Neural crest cell (in vitro differentiated cells): ENCODE results near the gene SH3D21. TPM values are rescaled to one million over a fixed set of nuclear protein-coding genes. Genes with fewer than 3 reads are reported as not detected.

Experiments used
- DNase-seq: peaks from one replicate; pipeline ENCODE4 v3.0.0; 2021; ENCODE audit warnings: low read depth, mixed read lengths, low spot score
- H3K27ac Mint-ChIP-seq: one replicate; pipeline ENCODE4 v1.8.0; 2021; ENCODE audit warnings: mild to moderate bottlenecking, mixed read lengths; ENCODE audit not compliant: unreplicated experiment
- H3K27me3 Mint-ChIP-seq: 2 replicates; pipeline ENCODE4 v1.8.0; 2021; ENCODE audit warnings: low read depth, mild to moderate bottlenecking, mixed read lengths
- H3K36me3 Mint-ChIP-seq: 2 replicates; pipeline ENCODE4 v1.8.0; 2021; ENCODE audit warnings: low read depth, mild to moderate bottlenecking, mixed read lengths
- H3K4me1 Mint-ChIP-seq: 2 replicates; pipeline ENCODE4 v1.8.0; 2021; ENCODE audit warnings: mixed read lengths
- H3K4me3 Mint-ChIP-seq: one replicate; pipeline ENCODE4 v1.8.0; 2021; ENCODE audit warnings: mild to moderate bottlenecking, mixed read lengths
- H3K9me3 Mint-ChIP-seq: 2 replicates; pipeline ENCODE4 v1.8.0; 2021; ENCODE audit warnings: mixed read lengths
- total RNA-seq: library from RNA; stranded (reverse); gene quantifications from 2 replicates; pipeline ENCODE4 v1.2.1, GENCODE V29; 2021
- TF ChIP-seq, protein P1 (sequence below): fragments of 200-600 bp; sonication (generic); conservative IDR thresholded peaks from 2 replicates; pipeline ENCODE4 v1.5.0; 2021; ENCODE audit warnings: antibody characterized with exemption, mild to moderate bottlenecking

The SH3D21 gene
- total RNA-seq, 1 donor from 2014 or later, result 5.4 TPM

DNA sequence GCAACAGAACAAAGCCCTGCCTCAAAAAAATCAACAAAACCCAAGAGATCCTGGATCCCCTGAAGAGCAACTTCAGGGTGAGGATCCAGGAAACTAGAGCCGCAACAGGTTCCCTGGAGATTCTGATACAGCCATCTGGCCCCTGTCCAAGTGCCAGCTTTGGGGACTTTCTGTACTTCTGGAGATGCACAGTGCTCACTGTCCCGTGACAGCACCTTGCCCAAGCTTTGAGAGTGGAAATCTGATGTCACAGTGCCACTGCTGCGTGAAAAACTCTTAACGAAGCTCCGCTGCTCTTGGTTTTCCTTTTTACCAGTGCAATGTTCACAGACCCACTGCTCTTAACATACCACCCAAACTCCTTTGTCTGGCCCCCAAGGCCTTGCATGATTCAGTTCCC lies 53.2 kb downstream of the SH3D21 start:
- H3K4me1 Mint-ChIP-seq, result peaks cover 4% of the 10 kb centered on the region
- H3K36me3 Mint-ChIP-seq, result no peaks in the 10 kb centered on the region
- no peak for DNase-seq
- H3K4me3 Mint-ChIP-seq, result no peak overlapping the region
- H3K9me3 Mint-ChIP-seq, result no peaks in the 10 kb centered on the region
- TF ChIP-seq, protein P1, sequence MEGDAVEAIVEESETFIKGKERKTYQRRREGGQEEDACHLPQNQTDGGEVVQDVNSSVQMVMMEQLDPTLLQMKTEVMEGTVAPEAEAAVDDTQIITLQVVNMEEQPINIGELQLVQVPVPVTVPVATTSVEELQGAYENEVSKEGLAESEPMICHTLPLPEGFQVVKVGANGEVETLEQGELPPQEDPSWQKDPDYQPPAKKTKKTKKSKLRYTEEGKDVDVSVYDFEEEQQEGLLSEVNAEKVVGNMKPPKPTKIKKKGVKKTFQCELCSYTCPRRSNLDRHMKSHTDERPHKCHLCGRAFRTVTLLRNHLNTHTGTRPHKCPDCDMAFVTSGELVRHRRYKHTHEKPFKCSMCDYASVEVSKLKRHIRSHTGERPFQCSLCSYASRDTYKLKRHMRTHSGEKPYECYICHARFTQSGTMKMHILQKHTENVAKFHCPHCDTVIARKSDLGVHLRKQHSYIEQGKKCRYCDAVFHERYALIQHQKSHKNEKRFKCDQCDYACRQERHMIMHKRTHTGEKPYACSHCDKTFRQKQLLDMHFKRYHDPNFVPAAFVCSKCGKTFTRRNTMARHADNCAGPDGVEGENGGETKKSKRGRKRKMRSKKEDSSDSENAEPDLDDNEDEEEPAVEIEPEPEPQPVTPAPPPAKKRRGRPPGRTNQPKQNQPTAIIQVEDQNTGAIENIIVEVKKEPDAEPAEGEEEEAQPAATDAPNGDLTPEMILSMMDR, result no peak
- H3K27ac Mint-ChIP-seq, result no peak overlapping the region
- no peaks in the 10 kb centered on the region for H3K27me3 Mint-ChIP-seq

DNA sequence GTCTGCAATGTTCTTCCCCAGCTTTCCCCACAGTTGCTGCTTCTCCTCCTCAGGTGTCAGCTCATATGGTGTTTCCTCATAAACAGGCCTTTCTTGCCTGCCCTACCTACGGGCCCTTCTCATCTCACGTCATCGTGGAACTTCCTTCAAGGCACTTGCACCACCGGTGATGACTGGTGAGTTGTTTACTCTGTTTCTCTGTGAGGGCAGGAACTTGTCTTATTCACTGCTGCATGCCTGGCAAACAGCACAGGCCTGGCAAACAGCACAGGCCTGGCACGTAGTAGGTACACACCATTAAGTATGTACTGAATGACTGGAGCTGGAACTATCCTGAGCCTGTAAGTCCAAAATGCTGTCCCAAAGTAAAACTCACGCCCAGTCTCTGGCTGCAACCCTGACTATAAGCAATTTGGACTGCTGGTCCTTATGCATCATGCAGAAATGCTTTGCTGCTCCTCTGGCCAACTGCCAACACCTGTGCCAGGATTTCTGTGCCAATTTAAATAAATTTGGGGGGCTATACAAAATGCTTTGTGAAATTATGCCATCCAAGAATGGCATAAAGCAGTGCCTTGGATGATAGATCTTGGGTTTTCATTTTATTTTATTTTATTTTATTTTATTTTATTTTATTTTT lies 53.9 kb downstream of the SH3D21 start:
- Mint-ChIP-seq H3K27ac (peak overlapping the region; percentile 83), H3K4me3 (no peak overlapping the region), H3K4me1 (peaks cover 4% of the 10 kb centered on the region), H3K9me3 (no peaks in the 10 kb centered on the region), H3K36me3 (no peaks in the 10 kb centered on the region), H3K27me3 (no peaks in the 10 kb centered on the region)
- DNase-seq, result no peak
- TF ChIP-seq, protein P1, result no peak

DNA sequence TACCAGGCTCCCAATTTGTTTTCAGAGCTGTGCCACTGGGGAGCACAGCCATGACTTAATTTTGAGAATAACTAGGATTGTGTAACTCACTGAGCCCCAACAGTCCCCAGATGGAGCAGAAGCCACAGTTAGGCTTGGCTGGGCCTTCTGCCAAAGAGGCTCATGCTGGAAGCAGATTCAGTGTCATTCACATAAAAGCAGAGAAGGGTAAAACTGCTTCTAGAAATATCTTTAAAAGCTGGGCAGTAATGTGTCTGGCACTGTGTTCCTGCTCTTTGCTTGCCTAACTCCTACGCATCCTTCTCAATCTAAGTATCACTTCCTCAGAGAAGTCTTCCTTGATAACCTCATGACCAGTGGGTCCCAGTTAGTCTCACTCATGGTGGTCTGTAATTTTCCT lies 59.2 kb downstream of the SH3D21 start:
- Mint-ChIP-seq H3K27ac (no peak overlapping the region), H3K4me3 (no peak overlapping the region), H3K27me3 (no peaks in the 10 kb centered on the region), H3K9me3 (no peaks in the 10 kb centered on the region), H3K4me1 (peaks cover 32% of the 10 kb centered on the region), H3K36me3 (no peaks in the 10 kb centered on the region)
- DNase-seq, result no peak
- TF ChIP-seq, protein P1, result no peak

DNA sequence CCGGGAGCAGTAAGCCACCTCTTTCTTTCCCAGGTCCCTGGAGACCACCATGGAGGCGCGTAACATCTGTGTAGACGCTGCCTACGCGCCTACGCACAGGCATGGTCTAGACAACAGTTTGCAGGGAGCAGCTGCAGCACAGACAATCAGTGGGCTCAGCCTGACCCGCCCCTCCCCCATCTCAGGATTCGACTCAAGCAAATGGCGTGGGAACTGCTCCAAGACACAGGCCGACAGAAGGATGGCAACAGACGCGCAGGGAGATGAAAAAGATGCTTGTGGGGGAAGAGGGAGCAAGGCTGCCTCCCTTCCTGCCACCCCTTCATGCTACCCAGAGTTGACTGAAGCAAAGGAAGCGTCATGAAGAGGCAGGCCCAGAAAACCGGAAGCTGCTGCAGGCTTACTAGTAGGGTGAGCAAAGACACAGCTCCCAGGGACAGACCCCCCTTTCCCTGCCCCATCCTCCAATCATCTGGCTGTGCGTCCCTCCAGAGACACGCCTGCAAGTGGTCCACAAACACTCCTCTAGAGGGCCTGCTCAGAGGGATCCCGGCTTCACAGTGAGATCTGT lies 60.0 kb downstream of the SH3D21 start:
- peak; percentile 47 for DNase-seq
- Mint-ChIP-seq H3K4me3 (peak overlapping the region; percentile 56), H3K9me3 (no peaks in the 10 kb centered on the region), H3K36me3 (no peaks in the 10 kb centered on the region), H3K27ac (peak overlapping the region; percentile 46), H3K27me3 (no peaks in the 10 kb centered on the region), H3K4me1 (peaks cover 30% of the 10 kb centered on the region)
- TF ChIP-seq, protein P1, result no peak

DNA sequence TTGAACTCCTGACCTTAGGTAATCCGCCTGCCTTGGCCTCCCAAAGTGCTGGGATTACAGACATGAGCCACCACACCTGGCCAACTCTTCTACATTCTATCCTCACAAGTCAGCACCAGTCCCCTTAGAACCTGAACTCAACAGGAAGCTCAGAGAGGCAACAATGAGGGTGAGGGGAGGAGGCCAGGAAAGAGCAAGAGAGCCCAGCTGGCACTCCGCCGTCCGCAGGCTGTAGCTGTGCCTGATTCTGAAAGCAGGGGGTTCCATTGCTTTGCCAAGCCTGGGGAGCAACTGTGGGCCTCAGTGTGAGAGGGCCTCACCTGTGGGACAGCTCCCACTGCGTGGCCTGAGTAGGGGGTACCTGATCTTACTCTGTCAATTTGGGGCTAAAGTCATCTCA lies 60.9 kb downstream of the SH3D21 start:
- H3K4me3 Mint-ChIP-seq, result no peak overlapping the region
- DNase-seq, result no peak
- TF ChIP-seq, protein P1, result no peak
- no peaks in the 10 kb centered on the region for H3K36me3 Mint-ChIP-seq
- H3K27me3 Mint-ChIP-seq, result no peaks in the 10 kb centered on the region
- no peak overlapping the region for H3K27ac Mint-ChIP-seq
- H3K4me1 Mint-ChIP-seq, result peaks cover 27% of the 10 kb centered on the region
- no peaks in the 10 kb centered on the region for H3K9me3 Mint-ChIP-seq
